DOHH2 (cell line): ENCODE results near the gene BCL3.
"Not testable (repeated sequence)": the region's sequence is repeated elsewhere in the genome, so short reads cannot be mapped to it uniquely, and the experiment has no call there.

ENCODE experiments used
- H3F3A ChIP-seq: fragments of 200-600 bp; sonication (generic), shearing (Covaris generic); 2 replicates; pipeline ENCODE4 v1.6.0; 2016; ENCODE audit warnings: antibody characterized with exemption, mild to moderate bottlenecking; ENCODE audit not compliant: control insufficient read depth, insufficient read depth
- H3K27ac ChIP-seq: fragments of 200-600 bp; sonication (generic); 2 replicates; pipeline ENCODE4 v1.5.1; 2014; ENCODE audit warnings: low read depth, mild to moderate bottlenecking, low read length, moderate library complexity
- H3K27me3 ChIP-seq: fragments of 200-600 bp; sonication (generic); 2 replicates; pipeline ENCODE4 v1.6.1; 2014; ENCODE audit warnings: mild to moderate bottlenecking, low read length, mixed read lengths; ENCODE audit not compliant: control insufficient read depth
- H3K36me3 ChIP-seq: fragments of 200-600 bp; sonication (generic); 2 replicates; pipeline ENCODE4 v1.6.1; 2014; ENCODE audit warnings: mild to moderate bottlenecking, low read length, moderate library complexity, mixed read lengths; ENCODE audit not compliant: control insufficient read depth
- H3K4me1 ChIP-seq: fragments of 200-600 bp; sonication (generic); 2 replicates; pipeline ENCODE4 v1.6.1; 2014; ENCODE audit warnings: mild to moderate bottlenecking, low read length, mixed read lengths; ENCODE audit not compliant: control insufficient read depth
- H3K4me2 ChIP-seq: fragments of 200-600 bp; sonication (generic); 2 replicates; pipeline ENCODE4 v1.6.0; 2014; ENCODE audit warnings: mild to moderate bottlenecking, low read length, moderate library complexity
- H3K4me3 ChIP-seq: fragments of 200-600 bp; sonication (generic); 2 replicates; pipeline ENCODE4 v1.5.1; 2014; ENCODE audit warnings: mild to moderate bottlenecking, low read length, mixed read lengths
- H3K79me2 ChIP-seq: fragments of 200-600 bp; sonication (generic); 2 replicates; pipeline ENCODE4 v1.6.1; 2014; ENCODE audit warnings: mild to moderate bottlenecking, low read length, mixed read lengths; ENCODE audit not compliant: control insufficient read depth
- H3K9me2 ChIP-seq: fragments of 200-600 bp; sonication (generic); replicated peaks from 2 replicates; pipeline ENCODE4 v1.6.1; 2014; ENCODE audit warnings: mild to moderate bottlenecking, low read length, mixed read lengths; ENCODE audit not compliant: control insufficient read depth
- H3K9me3 ChIP-seq: fragments of 200-600 bp; sonication (generic); 2 replicates; pipeline ENCODE4 v1.6.1; 2014; ENCODE audit warnings: antibody characterized with exemption, low read length, mixed read lengths; ENCODE audit not compliant: control insufficient read depth, insufficient read depth
- H4K20me1 ChIP-seq: fragments of 200-600 bp; sonication (generic); 2 replicates; pipeline ENCODE4 v1.6.0; 2014; ENCODE audit warnings: low read depth, mild to moderate bottlenecking, antibody characterized with exemption, low read length, moderate library complexity; ENCODE audit not compliant: control insufficient read depth, insufficient read depth
- CTCF ChIP-seq: fragments of 200-600 bp; sonication (generic); IDR thresholded peaks from one replicate; pipeline ENCODE4 v1.5.1; 2014; ENCODE audit warnings: antibody characterized with exemption, mild to moderate bottlenecking, low read depth, low read length; ENCODE audit not compliant: poor library complexity, severe bottlenecking
- EZH2phosphoT487 ChIP-seq: fragments of 200-600 bp; sonication (generic); IDR thresholded peaks from 2 replicates; pipeline ENCODE4 v1.6.1; 2017; ENCODE audit warnings: borderline replicate concordance, mild to moderate bottlenecking, antibody characterized with exemption, low read length, moderate library complexity, mixed read lengths

Gene BCL3

GRCh38 chr19:44770550-44771257 lies 22.2 kb downstream of the BCL3 start:
- Histone ChIP-seq H3K4me3 (peak overlapping the region; percentile 48), H3K4me1 (peaks cover 19% of the 10 kb centered on the region), H3K27me3 (peaks cover 26% of the 10 kb centered on the region), H3K9me2 (no peaks in the 10 kb centered on the region), H3K9me3 (no peaks in the 10 kb centered on the region), H3K79me2 (no peaks in the 10 kb centered on the region), H3K27ac (no peak overlapping the region), H4K20me1 (no peaks in the 10 kb centered on the region), H3K36me3 (no peaks in the 10 kb centered on the region), H3F3A (peaks cover 4% of the 10 kb centered on the region; the same call in 1 of the 2 replicates), H3K4me2 (peak overlapping the region; percentile 64)
- no peak for TF ChIP-seq EZH2phosphoT487
- peak; percentile 71 for TF ChIP-seq CTCF

- not testable (repeated sequence) for H3K79me2 ChIP-seq, H3K4me2 ChIP-seq, H3K27ac ChIP-seq, H3K9me3 ChIP-seq, H3F3A ChIP-seq, H3K4me3 ChIP-seq, H3K36me3 ChIP-seq, H4K20me1 ChIP-seq, H3K9me2 ChIP-seq
- Histone ChIP-seq H3K27me3 (peaks cover 26% of the 10 kb centered on the region), H3K4me1 (peaks cover 19% of the 10 kb centered on the region)
Measured at GRCh38 chr19:44772144-44772543, 23.6 kb downstream of the BCL3 start.

GRCh38 chr19:44772959-44773358 lies 24.5 kb downstream of the BCL3 start:
- Histone ChIP-seq H3K36me3 (no peaks in the 10 kb centered on the region), H3K4me3 (no peak overlapping the region), H3K27ac (no peak overlapping the region), H3K9me3 (no peaks in the 10 kb centered on the region), H4K20me1 (no peaks in the 10 kb centered on the region), H3K4me2 (no peak overlapping the region), H3F3A (peaks cover 4% of the 10 kb centered on the region; the same call in 1 of the 2 replicates), H3K27me3 (peaks cover 18% of the 10 kb centered on the region), H3K9me2 (no peaks in the 10 kb centered on the region), H3K4me1 (peaks cover 17% of the 10 kb centered on the region), H3K79me2 (no peaks in the 10 kb centered on the region)
- TF ChIP-seq CTCF (no peak), EZH2phosphoT487 (no peak)

GRCh38 chr19:44775676-44776240 lies 27.2 kb downstream of the BCL3 start:
- TF ChIP-seq EZH2phosphoT487 (no peak), CTCF (no peak)
- Histone ChIP-seq H3K4me2 (no peak overlapping the region), H3K4me3 (no peak overlapping the region), H3K4me1 (no peaks in the 10 kb centered on the region), H3F3A (no peaks in the 10 kb centered on the region), H4K20me1 (no peaks in the 10 kb centered on the region), H3K27me3 (0 out of 2 replicates have a peak, but pooled peaks cover 4% of the 10 kb centered on the region), H3K27ac (no peak overlapping the region), H3K9me3 (no peaks in the 10 kb centered on the region), H3K9me2 (no peaks in the 10 kb centered on the region), H3K79me2 (no peaks in the 10 kb centered on the region), H3K36me3 (no peaks in the 10 kb centered on the region)
